Hepatocyte (in vitro differentiated cells): ENCODE measurements around the gene UBAP2L.
"Not testable (repeated sequence)": the region's sequence is repeated elsewhere in the genome, so short reads cannot be mapped to it uniquely, and the experiment has no call there.

Source experiments
- EZH2 ChIP-seq: fragments of 200-600 bp; sonication (generic); IDR thresholded peaks from 2 replicates; pipeline ENCODE4 v1.6.1; 2016; ENCODE audit warnings: antibody characterized with exemption, mild to moderate bottlenecking, borderline replicate concordance
- TF ChIP-seq, protein P1 (sequence below): fragments of 200-600 bp; sonication (generic); IDR thresholded peaks from 2 replicates; pipeline ENCODE4 v1.5.1; 2016; ENCODE audit warnings: antibody characterized with exemption, mild to moderate bottlenecking; ENCODE audit not compliant: poor library complexity

DNA sequence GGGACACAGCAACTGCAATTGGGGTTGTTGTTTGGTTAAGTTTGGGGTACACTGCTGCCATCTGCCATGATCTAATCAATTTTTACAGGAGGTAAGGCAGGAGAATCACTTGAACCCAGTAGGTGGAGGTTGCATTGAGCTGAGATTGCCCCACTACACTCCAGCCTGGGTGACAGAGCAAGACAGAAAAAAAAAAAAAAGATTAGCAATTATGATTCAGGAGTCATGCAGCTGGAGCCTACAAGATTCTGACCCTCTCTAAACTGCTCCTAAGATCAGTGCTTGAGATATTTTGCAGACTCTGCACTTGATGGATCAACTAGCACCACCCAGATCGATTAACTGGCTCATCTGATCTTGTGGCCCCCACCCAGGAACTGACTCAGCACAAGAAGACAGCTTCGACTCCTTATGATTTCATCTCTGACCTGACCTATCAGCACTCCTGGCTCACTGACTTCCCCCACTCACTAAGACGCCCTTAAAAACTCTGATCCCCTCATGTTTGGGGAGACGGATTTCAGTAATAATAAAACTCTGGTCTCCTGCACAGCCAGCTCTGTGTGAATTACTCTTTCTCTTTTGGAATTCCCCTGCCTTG lies 87.0 kb downstream of the UBAP2L start:
- TF ChIP-seq, protein P1, sequence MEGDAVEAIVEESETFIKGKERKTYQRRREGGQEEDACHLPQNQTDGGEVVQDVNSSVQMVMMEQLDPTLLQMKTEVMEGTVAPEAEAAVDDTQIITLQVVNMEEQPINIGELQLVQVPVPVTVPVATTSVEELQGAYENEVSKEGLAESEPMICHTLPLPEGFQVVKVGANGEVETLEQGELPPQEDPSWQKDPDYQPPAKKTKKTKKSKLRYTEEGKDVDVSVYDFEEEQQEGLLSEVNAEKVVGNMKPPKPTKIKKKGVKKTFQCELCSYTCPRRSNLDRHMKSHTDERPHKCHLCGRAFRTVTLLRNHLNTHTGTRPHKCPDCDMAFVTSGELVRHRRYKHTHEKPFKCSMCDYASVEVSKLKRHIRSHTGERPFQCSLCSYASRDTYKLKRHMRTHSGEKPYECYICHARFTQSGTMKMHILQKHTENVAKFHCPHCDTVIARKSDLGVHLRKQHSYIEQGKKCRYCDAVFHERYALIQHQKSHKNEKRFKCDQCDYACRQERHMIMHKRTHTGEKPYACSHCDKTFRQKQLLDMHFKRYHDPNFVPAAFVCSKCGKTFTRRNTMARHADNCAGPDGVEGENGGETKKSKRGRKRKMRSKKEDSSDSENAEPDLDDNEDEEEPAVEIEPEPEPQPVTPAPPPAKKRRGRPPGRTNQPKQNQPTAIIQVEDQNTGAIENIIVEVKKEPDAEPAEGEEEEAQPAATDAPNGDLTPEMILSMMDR: not testable (repeated sequence)
- not testable (repeated sequence) for TF ChIP-seq EZH2
